HCT116 (cell line): ENCODE results near the gene FLCN. TPM values are rescaled to one million over a fixed set of nuclear protein-coding genes. Genes with fewer than 3 reads are reported as not detected.

ENCODE experiments used
- ATAC-seq: fragments of 200-7000 bp; cut with Tn5 transposase; 2 replicates; pipeline ENCODE4 v1.9.1; 2020; ENCODE audit warnings: mild to moderate bottlenecking, moderate library complexity
- BruUV-seq: library from RNA; stranded (reverse); fragments of 400-500 nt; replicated peaks from 2 replicates; lab custom pipeline; 2021; lab: Mats Ljungman, UMichigan
- CTCF ChIA-PET: fragments of 300-600 bp; sonication (Branson Sonifier 250); formaldehyde crosslinking; loops from one replicate; lab custom pipeline; 2021; ENCODE audit warnings: antibody characterized with exemption; lab: Charles Lee
- POLR2A ChIA-PET: fragments of 300-600, 350-600 bp; sonication (Branson Sonifier 250); formaldehyde crosslinking; loops from one replicate; lab custom pipeline; 2021; ENCODE audit warnings: antibody characterized with exemption; lab: Charles Lee
- RAD21 ChIA-PET, 2 experiments: fragments of 300-600 bp; sonication (Branson Sonifier 250); formaldehyde crosslinking; loops; one replicate each; lab custom pipeline; 2023; ENCODE audit warnings: low total read pairs in 2 of 2; ENCODE audit not compliant: uncharacterized antibody in 2 of 2, unreplicated experiment in 2 of 2, low non-redundant PET in 1 of 2; lab: Charles Lee
- DNase-seq: peaks from one replicate; pipeline ENCODE4 v3.0.0-alpha.2; 2010; ENCODE audit warnings: low read depth, low spot score
- H2AFZ ChIP-seq: fragments of 200-600 bp; shearing (Covaris generic), sonication (generic); 2 replicates; pipeline ENCODE4 v1.6.1; 2017; ENCODE audit warnings: low read depth, mixed run types, mixed read lengths, antibody characterized with exemption, low read length; ENCODE audit not compliant: poor library complexity, severe bottlenecking
- H3K27ac ChIP-seq: 2 replicates; pipeline ENCODE4 v1.5.1; 2012; ENCODE audit warnings: low read depth, low read length
- H3K27me3 ChIP-seq: fragments of 200-600 bp; sonication (generic); 2 replicates; pipeline ENCODE4 v1.6.1; 2016; ENCODE audit warnings: mixed run types, low read length, mixed read lengths; ENCODE audit not compliant: insufficient read depth
- H3K36me3 ChIP-seq, 2 experiments: fragments of 200-500 bp in 1 of 2; fragments of 200-600 bp in 1 of 2; sonication (Bioruptor generic) in 1 of 2; sonication (generic) in 1 of 2; 2 replicates each; pipeline versions ENCODE4 v1.5.1 to v1.6.1; 2014 to 2016; ENCODE audit warnings: low read length in 2 of 2, inconsistent platforms in 1 of 2, mixed read lengths in 1 of 2, mixed run types in 1 of 2; ENCODE audit not compliant: insufficient read depth in 2 of 2, control insufficient read depth in 1 of 2
- H3K4me1 ChIP-seq, 2 experiments: fragments of 200-600 bp in 1 of 2; sonication (generic) in 1 of 2; 2 replicates each; pipeline versions ENCODE4 v1.5.1 to v1.6.1; 2012 to 2017; ENCODE audit warnings: low read length in 2 of 2, inconsistent platforms in 1 of 2, mild to moderate bottlenecking in 1 of 2, mixed read lengths in 1 of 2, mixed run types in 1 of 2, moderate library complexity in 1 of 2; ENCODE audit not compliant: insufficient read depth in 2 of 2, control insufficient read depth in 1 of 2
- H3K4me2 ChIP-seq: fragments of 200-600 bp; sonication (generic); 2 replicates; pipeline ENCODE4 v1.6.1; 2017; ENCODE audit warnings: mixed run types, low read length, mixed read lengths
- H3K4me3 ChIP-seq, 2 experiments: fragments of 200-600 bp in 1 of 2; sonication (generic) in 1 of 2; replicated peaks in 1 of 2; 2 replicates each; pipeline ENCODE4 v1.5.1; 2011 to 2016; ENCODE audit warnings: low read length in 2 of 2, control low read depth in 1 of 2, low read depth in 1 of 2, mild to moderate bottlenecking in 1 of 2, mixed read lengths in 1 of 2, mixed run types in 1 of 2
- H3K79me2 ChIP-seq: fragments of 200-600 bp; sonication (generic); 2 replicates; pipeline ENCODE4 v1.6.1; 2017; ENCODE audit warnings: mild to moderate bottlenecking, mixed run types, low read length, moderate library complexity, mixed read lengths; ENCODE audit not compliant: insufficient read depth
- H3K9ac ChIP-seq: fragments of 200-600 bp; sonication (generic); 2 replicates; pipeline ENCODE4 v1.6.1; 2016; ENCODE audit warnings: low read length, mixed read lengths
- H3K9me2 ChIP-seq: fragments of 200-600 bp; sonication (generic), shearing (Covaris generic); 2 replicates; pipeline ENCODE4 v1.6.1; 2017; ENCODE audit warnings: mixed run types, mild to moderate bottlenecking, moderate library complexity; ENCODE audit not compliant: insufficient read depth
- H3K9me3 ChIP-seq, 2 experiments: fragments of 200-500 bp in 1 of 2; fragments of 200-600 bp in 1 of 2; sonication (Bioruptor generic) in 1 of 2; sonication (generic) in 1 of 2; 2 replicates each; pipeline ENCODE4 v1.6.1; 2014 to 2017; ENCODE audit warnings: low read length in 2 of 2, mixed read lengths in 2 of 2, inconsistent platforms in 1 of 2, low read depth in 1 of 2, mild to moderate bottlenecking in 1 of 2, mixed run types in 1 of 2, moderate library complexity in 1 of 2; ENCODE audit not compliant: control insufficient read depth in 1 of 2, insufficient read depth in 1 of 2
- H4K20me1 ChIP-seq: fragments of 200-600 bp; sonication (generic), shearing (Covaris generic); 2 replicates; pipeline ENCODE4 v1.6.1; 2017; ENCODE audit warnings: mixed run types, mild to moderate bottlenecking, moderate library complexity; ENCODE audit not compliant: insufficient read depth
- CBX3 ChIP-seq: IDR thresholded peaks from 2 replicates; pipeline ENCODE4 v1.6.1; 2012; ENCODE audit warnings: low read depth
- CEBPB ChIP-seq: IDR thresholded peaks from 2 replicates; pipeline ENCODE4 v1.6.1; 2012; ENCODE audit warnings: low read depth
- ELF1 ChIP-seq: IDR thresholded peaks from 2 replicates; pipeline ENCODE4 v1.6.1; 2012; ENCODE audit warnings: low read depth, borderline replicate concordance
- EZH2 ChIP-seq: fragments of 200-600 bp; sonication (generic); IDR thresholded peaks from 2 replicates; pipeline ENCODE4 v1.6.1; 2017; ENCODE audit warnings: antibody characterized with exemption, mixed run types
- EZH2phosphoT487 ChIP-seq: fragments of 200-600 bp; IDR thresholded peaks from 2 replicates; pipeline ENCODE4 v1.6.1; 2018; ENCODE audit warnings: antibody characterized with exemption, borderline replicate concordance
- JUND ChIP-seq: IDR thresholded peaks from 2 replicates; pipeline ENCODE4 v1.6.1; 2012
- POLR2A ChIP-seq: IDR thresholded peaks from 2 replicates; pipeline ENCODE4 v1.7.0; 2011; ENCODE audit warnings: borderline replicate concordance; ENCODE audit not compliant: insufficient read depth, insufficient read length; ENCODE audit errors: extremely low read depth
- RAD21 ChIP-seq: IDR thresholded peaks from 2 replicates; pipeline ENCODE4 v1.6.1; 2012; ENCODE audit warnings: low read depth, mild to moderate bottlenecking
- SIN3A ChIP-seq: IDR thresholded peaks from 2 replicates; pipeline ENCODE4 v1.6.1; 2012; ENCODE audit warnings: low read depth
- SP1 ChIP-seq: IDR thresholded peaks from 2 replicates; pipeline ENCODE4 v1.6.1; 2012; ENCODE audit warnings: low read depth
- SRF ChIP-seq: IDR thresholded peaks from 2 replicates; pipeline ENCODE4 v1.6.1; 2012; ENCODE audit warnings: low read depth
- TCF7L2 ChIP-seq: IDR thresholded peaks from 2 replicates; pipeline ENCODE4 v1.7.0; 2011; ENCODE audit warnings: borderline replicate concordance, inconsistent platforms; ENCODE audit not compliant: insufficient read depth, insufficient read length; ENCODE audit errors: extremely low read depth
- ZFX ChIP-seq: fragments of 450-650 bp; IDR thresholded peaks from 2 replicates; pipeline ENCODE4 v1.6.1; 2017
- intact Hi-C: fragments of 100-400 bp; cut with micrococcal nuclease; formaldehyde crosslinking; loops from 2 replicates; pipeline ENCODE4 v1.10.0; 2022
- total RNA-seq: library from RNA; stranded (reverse); gene quantifications from one replicate; pipeline ENCODE4 v1.2.1, GENCODE V29; 2021; ENCODE audit not compliant: unreplicated experiment
- TF ChIP-seq, protein P1 (sequence below): IDR thresholded peaks from 2 replicates; pipeline ENCODE4 v1.6.1; 2012
- TF ChIP-seq, protein P2 (sequence below): IDR thresholded peaks from 2 replicates; pipeline ENCODE4 v1.6.1; 2012; ENCODE audit warnings: low read depth
- TF ChIP-seq, protein P3 (sequence below): IDR thresholded peaks from 2 replicates; pipeline ENCODE4 v1.6.1; 2012
- TF ChIP-seq, protein P4 (sequence below), 3 experiments: fragments of 200-600 bp in 1 of 3; sonication (generic) in 1 of 3; IDR thresholded peaks in 2 of 3; conservative IDR thresholded peaks in 1 of 3; 2 replicates each; pipeline ENCODE4 v1.5.1; 2012 to 2017; ENCODE audit warnings: low read depth in 2 of 3, low read length in 2 of 3, antibody characterized with exemption in 1 of 3, borderline replicate concordance in 1 of 3, control low read depth in 1 of 3, mild to moderate bottlenecking in 1 of 3, mixed read lengths in 1 of 3, mixed run types in 1 of 3, moderate library complexity in 1 of 3; ENCODE audit not compliant: insufficient read depth in 1 of 3
- TF ChIP-seq, protein P5 (sequence below): IDR thresholded peaks from 2 replicates; pipeline ENCODE4 v1.6.1; 2011; ENCODE audit warnings: mild to moderate bottlenecking, low read length, moderate library complexity; ENCODE audit not compliant: insufficient replicate concordance; ENCODE audit errors: extremely low read depth

The FLCN gene
- total RNA-seq, 1 experiment from 2014 or later: 23.7 TPM

DNA sequence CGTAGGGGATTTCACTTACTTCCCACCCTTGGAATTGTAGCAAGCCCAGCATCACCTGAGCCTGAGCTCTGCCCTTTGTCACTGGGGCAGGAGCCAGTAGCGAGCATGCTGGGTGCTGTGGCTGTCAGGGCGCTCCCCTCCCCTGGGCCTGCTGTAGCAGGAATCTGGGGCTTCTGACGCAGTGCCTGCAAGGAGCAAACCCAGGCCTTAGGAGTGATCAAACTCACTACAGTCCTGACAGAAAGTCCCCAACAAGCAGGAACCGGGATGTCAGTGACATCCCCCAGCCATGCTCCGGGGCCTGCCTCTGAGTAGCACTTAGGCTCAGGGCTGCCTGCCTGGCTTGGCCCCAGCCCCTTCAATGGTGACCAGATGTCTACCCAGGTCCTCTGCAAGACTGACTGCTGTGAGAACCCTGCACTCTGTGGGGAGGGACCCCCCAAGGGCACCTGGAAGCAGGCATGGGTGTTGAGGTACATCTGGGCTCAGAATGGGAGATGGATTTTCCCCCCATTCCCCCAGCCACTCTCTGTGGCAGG, 54.3 kb downstream of the FLCN start:
- Histone ChIP-seq H3K79me2 (no peaks in the 10 kb centered on the region), H3K9me3 (no peaks in the 10 kb centered on the region), H3K4me3 (no peak overlapping the region), H3K4me2 (no peak overlapping the region), H2AFZ (no peak overlapping the region), H3K9ac (no peak overlapping the region), H3K4me1 (peaks cover 4 to 6% of the 10 kb centered on the region in 2 experiments; a peak in 2 of 4 replicates), H3K9me2 (no peaks in the 10 kb centered on the region), H3K27me3 (no peaks in the 10 kb centered on the region), H3K36me3 (peaks cover 21 to 37% of the 10 kb centered on the region in 2 experiments), H3K27ac (no peak overlapping the region), H4K20me1 (no peaks in the 10 kb centered on the region)
- BruUV-seq: no TSS peak
- CTCF ChIA-PET: no interaction called here
- POLR2A ChIA-PET: no interaction called here
- ATAC-seq (no peak), DNase-seq (no peak)
- TF ChIP-seq, protein P1, sequence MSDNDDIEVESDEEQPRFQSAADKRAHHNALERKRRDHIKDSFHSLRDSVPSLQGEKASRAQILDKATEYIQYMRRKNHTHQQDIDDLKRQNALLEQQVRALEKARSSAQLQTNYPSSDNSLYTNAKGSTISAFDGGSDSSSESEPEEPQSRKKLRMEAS: no peak
- no peak for TF ChIP-seq SRF
- TF ChIP-seq, protein P2, sequence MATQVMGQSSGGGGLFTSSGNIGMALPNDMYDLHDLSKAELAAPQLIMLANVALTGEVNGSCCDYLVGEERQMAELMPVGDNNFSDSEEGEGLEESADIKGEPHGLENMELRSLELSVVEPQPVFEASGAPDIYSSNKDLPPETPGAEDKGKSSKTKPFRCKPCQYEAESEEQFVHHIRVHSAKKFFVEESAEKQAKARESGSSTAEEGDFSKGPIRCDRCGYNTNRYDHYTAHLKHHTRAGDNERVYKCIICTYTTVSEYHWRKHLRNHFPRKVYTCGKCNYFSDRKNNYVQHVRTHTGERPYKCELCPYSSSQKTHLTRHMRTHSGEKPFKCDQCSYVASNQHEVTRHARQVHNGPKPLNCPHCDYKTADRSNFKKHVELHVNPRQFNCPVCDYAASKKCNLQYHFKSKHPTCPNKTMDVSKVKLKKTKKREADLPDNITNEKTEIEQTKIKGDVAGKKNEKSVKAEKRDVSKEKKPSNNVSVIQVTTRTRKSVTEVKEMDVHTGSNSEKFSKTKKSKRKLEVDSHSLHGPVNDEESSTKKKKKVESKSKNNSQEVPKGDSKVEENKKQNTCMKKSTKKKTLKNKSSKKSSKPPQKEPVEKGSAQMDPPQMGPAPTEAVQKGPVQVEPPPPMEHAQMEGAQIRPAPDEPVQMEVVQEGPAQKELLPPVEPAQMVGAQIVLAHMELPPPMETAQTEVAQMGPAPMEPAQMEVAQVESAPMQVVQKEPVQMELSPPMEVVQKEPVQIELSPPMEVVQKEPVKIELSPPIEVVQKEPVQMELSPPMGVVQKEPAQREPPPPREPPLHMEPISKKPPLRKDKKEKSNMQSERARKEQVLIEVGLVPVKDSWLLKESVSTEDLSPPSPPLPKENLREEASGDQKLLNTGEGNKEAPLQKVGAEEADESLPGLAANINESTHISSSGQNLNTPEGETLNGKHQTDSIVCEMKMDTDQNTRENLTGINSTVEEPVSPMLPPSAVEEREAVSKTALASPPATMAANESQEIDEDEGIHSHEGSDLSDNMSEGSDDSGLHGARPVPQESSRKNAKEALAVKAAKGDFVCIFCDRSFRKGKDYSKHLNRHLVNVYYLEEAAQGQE: no peak
- TF ChIP-seq CEBPB: no peak
- TF ChIP-seq EZH2phosphoT487: no peak
- TF ChIP-seq, protein P3, sequence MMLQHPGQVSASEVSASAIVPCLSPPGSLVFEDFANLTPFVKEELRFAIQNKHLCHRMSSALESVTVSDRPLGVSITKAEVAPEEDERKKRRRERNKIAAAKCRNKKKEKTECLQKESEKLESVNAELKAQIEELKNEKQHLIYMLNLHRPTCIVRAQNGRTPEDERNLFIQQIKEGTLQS: no peak
- TF ChIP-seq ELF1: no peak
- TF ChIP-seq SIN3A: no peak
- no peak for TF ChIP-seq EZH2
- TF ChIP-seq CBX3: no peak
- no peak for TF ChIP-seq ZFX
- TF ChIP-seq JUND: no peak
- TF ChIP-seq TCF7L2: no peak
- TF ChIP-seq, protein P4, sequence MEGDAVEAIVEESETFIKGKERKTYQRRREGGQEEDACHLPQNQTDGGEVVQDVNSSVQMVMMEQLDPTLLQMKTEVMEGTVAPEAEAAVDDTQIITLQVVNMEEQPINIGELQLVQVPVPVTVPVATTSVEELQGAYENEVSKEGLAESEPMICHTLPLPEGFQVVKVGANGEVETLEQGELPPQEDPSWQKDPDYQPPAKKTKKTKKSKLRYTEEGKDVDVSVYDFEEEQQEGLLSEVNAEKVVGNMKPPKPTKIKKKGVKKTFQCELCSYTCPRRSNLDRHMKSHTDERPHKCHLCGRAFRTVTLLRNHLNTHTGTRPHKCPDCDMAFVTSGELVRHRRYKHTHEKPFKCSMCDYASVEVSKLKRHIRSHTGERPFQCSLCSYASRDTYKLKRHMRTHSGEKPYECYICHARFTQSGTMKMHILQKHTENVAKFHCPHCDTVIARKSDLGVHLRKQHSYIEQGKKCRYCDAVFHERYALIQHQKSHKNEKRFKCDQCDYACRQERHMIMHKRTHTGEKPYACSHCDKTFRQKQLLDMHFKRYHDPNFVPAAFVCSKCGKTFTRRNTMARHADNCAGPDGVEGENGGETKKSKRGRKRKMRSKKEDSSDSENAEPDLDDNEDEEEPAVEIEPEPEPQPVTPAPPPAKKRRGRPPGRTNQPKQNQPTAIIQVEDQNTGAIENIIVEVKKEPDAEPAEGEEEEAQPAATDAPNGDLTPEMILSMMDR (IDR thresholded peaks at IDR 0.05 in 2 of 3, conservative IDR thresholded peaks at IDR 0.05 in 1 of 3; ENCODE audit: borderline replicate concordance in 1 of 3, insufficient read depth in 1 of 3, low read depth in 2 of 3, low read length in 2 of 3): no peak
- TF ChIP-seq POLR2A: no peak
- no peak for TF ChIP-seq RAD21
- TF ChIP-seq, protein P5, sequence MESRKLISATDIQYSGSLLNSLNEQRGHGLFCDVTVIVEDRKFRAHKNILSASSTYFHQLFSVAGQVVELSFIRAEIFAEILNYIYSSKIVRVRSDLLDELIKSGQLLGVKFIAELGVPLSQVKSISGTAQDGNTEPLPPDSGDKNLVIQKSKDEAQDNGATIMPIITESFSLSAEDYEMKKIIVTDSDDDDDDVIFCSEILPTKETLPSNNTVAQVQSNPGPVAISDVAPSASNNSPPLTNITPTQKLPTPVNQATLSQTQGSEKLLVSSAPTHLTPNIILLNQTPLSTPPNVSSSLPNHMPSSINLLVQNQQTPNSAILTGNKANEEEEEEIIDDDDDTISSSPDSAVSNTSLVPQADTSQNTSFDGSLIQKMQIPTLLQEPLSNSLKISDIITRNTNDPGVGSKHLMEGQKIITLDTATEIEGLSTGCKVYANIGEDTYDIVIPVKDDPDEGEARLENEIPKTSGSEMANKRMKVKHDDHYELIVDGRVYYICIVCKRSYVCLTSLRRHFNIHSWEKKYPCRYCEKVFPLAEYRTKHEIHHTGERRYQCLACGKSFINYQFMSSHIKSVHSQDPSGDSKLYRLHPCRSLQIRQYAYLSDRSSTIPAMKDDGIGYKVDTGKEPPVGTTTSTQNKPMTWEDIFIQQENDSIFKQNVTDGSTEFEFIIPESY: no peak
- no peak for TF ChIP-seq SP1
- intact Hi-C loops: no loop called here
- RAD21 ChIA-PET: no interaction called here
